HT-29 (cell line): ENCODE measurements around the gene INPP5F. TPM values are rescaled to one million over a fixed set of nuclear protein-coding genes. Genes with fewer than 3 reads are reported as not detected.
"Not testable (repeated sequence)": the region's sequence is repeated elsewhere in the genome, so short reads cannot be mapped to it uniquely, and the experiment has no call there.

Source experiments
- DNase-seq: peaks from one replicate; pipeline ENCODE4 v3.0.0-alpha.2; 2015; ENCODE audit warnings: low spot score
- total RNA-seq: library from RNA; depleted of rRNA; stranded (reverse); fragments of >200 nt; shearing (Covaris generic); gene quantifications from 2 replicates; pipeline ENCODE4 v1.2.3, GENCODE V29; 2014

Gene INPP5F
- total RNA-seq, 1 experiment from 2014 or later, result 5.8 TPM

- not testable (repeated sequence) for DNase-seq
These were observed 47.2 kb downstream of the INPP5F start for GRCh38 chr10:119773041-119773440.

GRCh38 chr10:119775529-119775928 lies 49.7 kb downstream of the INPP5F start:
- no peak for DNase-seq

- no peak for DNase-seq
These were observed 50.7 kb downstream of the INPP5F start for GRCh38 chr10:119776536-119776935.

- DNase-seq, result no peak
These were observed 51.8 kb downstream of the INPP5F start for GRCh38 chr10:119777686-119778085.

GRCh38 chr10:119778776-119779445 lies 53.1 kb downstream of the INPP5F start:
- DNase-seq, result no peak

GRCh38 chr10:119780879-119781480 lies 55.1 kb downstream of the INPP5F start:
- DNase-seq, result no peak

- DNase-seq, result no peak
These were observed 55.6 kb downstream of the INPP5F start for GRCh38 chr10:119781498-119781897.

GRCh38 chr10:119782981-119783664 lies 57.3 kb downstream of the INPP5F start:
- DNase-seq, result no peak

GRCh38 chr10:119783665-119784027 lies 57.8 kb downstream of the INPP5F start:
- DNase-seq, result no peak

- no peak for DNase-seq
These were observed 58.7 kb downstream of the INPP5F start for GRCh38 chr10:119784340-119785067.

GRCh38 chr10:119786117-119786769 lies 60.4 kb downstream of the INPP5F start:
- no peak for DNase-seq

- DNase-seq, result not testable (repeated sequence)
These were observed 69.3 kb downstream of the INPP5F start for GRCh38 chr10:119795101-119795500.

- no peak for DNase-seq
These were observed 70.2 kb downstream of the INPP5F start for GRCh38 chr10:119796039-119796438.

- DNase-seq, result no peak
These were observed 75.3 kb downstream of the INPP5F start for GRCh38 chr10:119801176-119801575.

- no peak for DNase-seq
These were observed 76.2 kb downstream of the INPP5F start for GRCh38 chr10:119801998-119802538.

- DNase-seq, result no peak
These were observed 77.4 kb downstream of the INPP5F start for GRCh38 chr10:119803264-119803663.

- DNase-seq, result no peak
These were observed 79.9 kb downstream of the INPP5F start for GRCh38 chr10:119805702-119806230.

- no peak for DNase-seq
These were observed 80.7 kb downstream of the INPP5F start for GRCh38 chr10:119806334-119807130.

GRCh38 chr10:119807960-119808697 lies 82.3 kb downstream of the INPP5F start:
- no peak for DNase-seq

GRCh38 chr10:119811122-119811521 lies 85.3 kb downstream of the INPP5F start:
- DNase-seq, result no peak
